ENCODE results near the gene MLXIP. TPM values are rescaled to one million over a fixed set of nuclear protein-coding genes. Genes with fewer than 3 reads are reported as not detected.

Gene MLXIP
- total RNA-seq, 2 experiments from 2014 or later, result 27.5 to 44.7 TPM

GRCh38 chr12:122031342-122032216, 47.0 kb upstream of the MLXIP start:
- CTCF ChIA-PET (ENCODE audit: unreplicated experiment), result interaction anchor here (0.6 to 1.1 kb wide), 2 partner anchors 115 to 123 kb away, joined by 3 read pairs; no protein-coding TSS in a partner anchor

GRCh38 chr12:122032580-122032979, 46.0 kb upstream of the MLXIP start:
- no peaks in the 10 kb centered on the region for H4K20me1 ChIP-seq (ENCODE audit: insufficient read depth, low read length)
- H3K36me3 ChIP-seq (ENCODE audit: insufficient read depth, low read length), result peaks cover 82% of the 10 kb centered on the region
- POLR2A ChIA-PET, result interaction anchor here (0.7 to 1.6 kb wide), 2 partner anchors 21 to 26 kb away, joined by 3 to 4 read pairs; no protein-coding TSS in a partner anchor
- peak; percentile 79 for DNase-seq (ENCODE audit: low spot score)
- BruUV-seq (replicated peaks), result TSS peak; percentile 34
- peak overlapping the region; percentile 65 for H3K4me2 ChIP-seq (ENCODE audit: low read length)
- peak overlapping the region; percentile 33 for H3K4me3 ChIP-seq (ENCODE audit: low read depth, low read length, poor library complexity, severe bottlenecking)
- CTCF ChIA-PET (ENCODE audit: unreplicated experiment), result interaction anchor here (1.1 kb wide), 1 partner anchor 116 kb away, joined by 3 read pairs; no protein-coding TSS in a partner anchor
- peaks cover 54% of the 10 kb centered on the region for H3K4me1 ChIP-seq (ENCODE audit: insufficient read depth, low read length, poor library complexity, severe bottlenecking)
- intact Hi-C loops (cut with micrococcal nuclease; ENCODE audit: unreplicated experiment), result no loop called here
- no peak overlapping the region for H2AFZ ChIP-seq (ENCODE audit: low read length)
- TF ChIP-seq CTCF (conservative IDR thresholded peaks at IDR 0.05; ENCODE audit: low read length) (no peak), EZH2phosphoT487 (IDR thresholded peaks at IDR 0.05; ENCODE audit: borderline replicate concordance, low read depth, low read length) (no peak)
- H3K79me2 ChIP-seq (ENCODE audit: insufficient read depth, low read depth, low read length), result peaks cover 91% of the 10 kb centered on the region
- H3K27ac ChIP-seq (ENCODE audit: low read depth, low read length, poor library complexity, severe bottlenecking), result peak overlapping the region; percentile 94
- H3K9me3 ChIP-seq (ENCODE audit: low read length), result no peaks in the 10 kb centered on the region
- no peaks in the 10 kb centered on the region for H3K9me2 ChIP-seq (ENCODE audit: insufficient read depth, low read length)

More at GRCh38 chr12:122031342-122032216, 47.0 kb upstream of the MLXIP start:
- DNase-seq (ENCODE audit: low spot score), result peak; percentile 49
- Histone ChIP-seq H4K20me1 (ENCODE audit: insufficient read depth, low read length) (no peaks in the 10 kb centered on the region), H2AFZ (ENCODE audit: low read length) (no peak overlapping the region), H3K79me2 (ENCODE audit: insufficient read depth, low read depth, low read length) (peaks cover 100% of the 10 kb centered on the region), H3K9me2 (ENCODE audit: insufficient read depth, low read length) (no peaks in the 10 kb centered on the region), H3K9me3 (ENCODE audit: low read length) (no peaks in the 10 kb centered on the region), H3K4me3 (ENCODE audit: low read depth, low read length, poor library complexity, severe bottlenecking) (peak overlapping the region; percentile 33), H3K36me3 (ENCODE audit: insufficient read depth, low read length) (peaks cover 79% of the 10 kb centered on the region), H3K4me1 (ENCODE audit: insufficient read depth, low read length, poor library complexity, severe bottlenecking) (peaks cover 64% of the 10 kb centered on the region), H3K4me2 (ENCODE audit: low read length) (peak overlapping the region; percentile 65), H3K27ac (ENCODE audit: low read depth, low read length, poor library complexity, severe bottlenecking) (peak overlapping the region; percentile 94)
- BruUV-seq (replicated peaks), result no TSS peak
- intact Hi-C loops (cut with micrococcal nuclease; ENCODE audit: unreplicated experiment), result no loop called here
- POLR2A ChIA-PET, result interaction anchor here (0.6 to 1.6 kb wide), 2 partner anchors 25 to 30 kb away, joined by 4 to 10 read pairs; no protein-coding TSS in a partner anchor
- no peak for TF ChIP-seq EZH2phosphoT487 (IDR thresholded peaks at IDR 0.05; ENCODE audit: borderline replicate concordance, low read depth, low read length)
- TF ChIP-seq CTCF (conservative IDR thresholded peaks at IDR 0.05; ENCODE audit: low read length), result peak; percentile 81

All from OCI-LY7 (cell line).